Measurements from ENCODE around the gene GPRC5C.

GRCh38 chr17:74471341-74471740 is 39.5 kb downstream of the GPRC5C start:
- TF ChIP-seq CTCF (IDR thresholded peaks at IDR 0.05) (no peak), POLR2AphosphoS5 (IDR thresholded peaks at IDR 0.05) (no peak), POLR2A (IDR thresholded peaks at IDR 0.05) (no peak)
